Uterus (tissue), 4 donors: ENCODE measurements around the gene GGA2. TPM values are rescaled to one million over a fixed set of nuclear protein-coding genes. Genes with fewer than 3 reads are reported as not detected.
"Not testable (repeated sequence)": the region's sequence is repeated elsewhere in the genome, so short reads cannot be mapped to it uniquely, and the experiment has no call there.

Experiments
- DNase-seq, 2 donors: peaks; one replicate each; pipeline ENCODE4 v3.0.0-alpha.2; 2019 to 2020
- H3K27ac ChIP-seq, 2 donors: fragments of 200-600 bp; sonication (generic); 1 replicate in 1 of 2; 2 replicates in 1 of 2; pipeline ENCODE4 v1.5.1; 2016 to 2018
- H3K27me3 ChIP-seq, 2 donors: fragments of 200-600 bp; sonication (generic); one replicate each; pipeline ENCODE4 v1.5.1; 2018 to 2019; ENCODE audit warnings: control low read depth in 1 of 2
- H3K36me3 ChIP-seq, 2 donors: fragments of 200-600 bp; sonication (generic); one replicate each; pipeline ENCODE4 v1.5.1; 2019; ENCODE audit warnings: control low read depth in 1 of 2
- H3K4me1 ChIP-seq, 2 donors: fragments of 200-600 bp; sonication (generic); one replicate each; pipeline ENCODE4 v1.5.1; 2018 to 2019; ENCODE audit warnings: control low read depth in 1 of 2
- H3K4me3 ChIP-seq, 2 donors: fragments of 200-600 bp; sonication (generic); 1 replicate in 1 of 2; 2 replicates in 1 of 2; pipeline ENCODE4 v1.5.1; 2018 to 2019; ENCODE audit warnings: mild to moderate bottlenecking in 1 of 2
- H3K9me3 ChIP-seq, 2 donors: fragments of 200-600 bp; sonication (generic); one replicate each; pipeline ENCODE4 v1.5.1; 2019; ENCODE audit warnings: control low read depth in 1 of 2
- CTCF ChIP-seq, 4 experiments: fragments of 200-600 bp in 2 of 4; fragments of 450-650 bp in 2 of 4; sonication (generic) in 2 of 4; IDR thresholded peaks; one replicate each; pipeline ENCODE4 v1.5.1; 2016 to 2019; ENCODE audit warnings: antibody characterized with exemption in 4 of 4, mild to moderate bottlenecking in 2 of 4, moderate library complexity in 1 of 4
- POLR2A ChIP-seq, 2 donors: fragments of 450-650 bp; IDR thresholded peaks; one replicate each; pipeline ENCODE4 v1.6.1; 2016; ENCODE audit warnings: antibody characterized with exemption in 2 of 2, mild to moderate bottlenecking in 1 of 2, moderate library complexity in 1 of 2
- intact Hi-C: fragments of 100-400 bp; cut with DNase I; formaldehyde crosslinking; loops from one replicate; pipeline ENCODE4 v1.15.1; 2023; ENCODE audit warnings: low total_unique reads
- total RNA-seq, 4 donors: library from RNA; depleted of rRNA in 3 of 4; stranded (reverse); fragments of >200 nt in 3 of 4; gene quantifications; one replicate each; pipeline versions ENCODE4 v1.1.0 to v1.2.4, GENCODE V29; 2014 to 2023
- donor health status: DM: yes; HTN: yes; CAD: no.

The GGA2 gene
- total RNA-seq, 4 donors from 2014 or later: 54.8 to 96.0 (median 72.7) TPM

DNA sequence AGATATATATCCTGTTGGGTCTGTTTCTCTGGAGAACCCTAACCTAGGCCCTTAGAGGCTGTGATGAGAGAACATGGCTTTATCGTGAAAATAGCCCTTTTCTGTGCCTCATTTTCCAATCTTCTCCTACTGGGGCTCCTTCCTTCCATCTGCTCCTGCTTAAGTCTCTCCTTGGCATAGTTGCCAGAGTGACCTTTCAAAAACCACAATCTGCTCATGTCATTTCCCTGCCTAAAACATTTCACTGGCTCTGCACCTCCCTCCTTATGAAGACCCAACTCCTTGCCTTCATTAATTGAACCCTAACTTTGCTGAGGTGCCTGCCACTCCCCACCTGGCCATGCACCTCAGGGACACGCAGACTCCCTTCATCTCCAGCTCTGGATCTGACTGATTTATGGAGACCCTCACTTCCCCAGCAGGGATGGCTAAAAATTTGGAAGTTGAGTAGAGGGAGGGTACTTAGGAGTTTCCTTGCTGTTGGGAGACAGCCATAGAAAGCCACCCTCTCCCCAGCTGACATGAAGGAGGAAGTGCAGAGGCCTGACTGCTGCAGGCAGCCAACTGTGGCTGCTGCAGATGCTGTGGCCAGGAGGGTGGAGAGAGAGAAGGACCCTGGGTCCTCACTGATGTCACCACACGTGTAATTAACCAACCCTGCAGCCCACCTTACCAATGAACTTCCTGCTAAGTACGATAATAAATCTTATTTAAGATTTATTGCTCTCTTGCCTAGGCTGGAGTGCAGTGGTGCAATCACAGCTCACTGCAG is 6.3 kb upstream of the GGA2 start:
- no peak for TF ChIP-seq POLR2A (IDR thresholded peaks at IDR 0.05)
- no peak for TF ChIP-seq CTCF (IDR thresholded peaks at IDR 0.05)
- Histone ChIP-seq H3K9me3 (no peaks in the 10 kb centered on the region), H3K27me3 (no peaks in the 10 kb centered on the region), H3K27ac (no peak overlapping the region), H3K4me3 (no peak overlapping the region), H3K36me3 (no peaks in the 10 kb centered on the region), H3K4me1 (no peaks in the 10 kb centered on the region)
- no peak for DNase-seq
- intact Hi-C loops: no loop called here

GRCh38 chr16:23515881-23516280 is 5.6 kb upstream of the GGA2 start:
- Histone ChIP-seq H3K36me3 (no peaks in the 10 kb centered on the region), H3K27ac (no peak overlapping the region), H3K9me3 (no peaks in the 10 kb centered on the region), H3K4me3 (no peak overlapping the region), H3K4me1 (no peaks in the 10 kb centered on the region), H3K27me3 (no peaks in the 10 kb centered on the region)
- no peak for TF ChIP-seq POLR2A (IDR thresholded peaks at IDR 0.05)
- no peak for TF ChIP-seq CTCF (IDR thresholded peaks at IDR 0.05)
- DNase-seq: no peak
- intact Hi-C loops: no loop called here

DNA sequence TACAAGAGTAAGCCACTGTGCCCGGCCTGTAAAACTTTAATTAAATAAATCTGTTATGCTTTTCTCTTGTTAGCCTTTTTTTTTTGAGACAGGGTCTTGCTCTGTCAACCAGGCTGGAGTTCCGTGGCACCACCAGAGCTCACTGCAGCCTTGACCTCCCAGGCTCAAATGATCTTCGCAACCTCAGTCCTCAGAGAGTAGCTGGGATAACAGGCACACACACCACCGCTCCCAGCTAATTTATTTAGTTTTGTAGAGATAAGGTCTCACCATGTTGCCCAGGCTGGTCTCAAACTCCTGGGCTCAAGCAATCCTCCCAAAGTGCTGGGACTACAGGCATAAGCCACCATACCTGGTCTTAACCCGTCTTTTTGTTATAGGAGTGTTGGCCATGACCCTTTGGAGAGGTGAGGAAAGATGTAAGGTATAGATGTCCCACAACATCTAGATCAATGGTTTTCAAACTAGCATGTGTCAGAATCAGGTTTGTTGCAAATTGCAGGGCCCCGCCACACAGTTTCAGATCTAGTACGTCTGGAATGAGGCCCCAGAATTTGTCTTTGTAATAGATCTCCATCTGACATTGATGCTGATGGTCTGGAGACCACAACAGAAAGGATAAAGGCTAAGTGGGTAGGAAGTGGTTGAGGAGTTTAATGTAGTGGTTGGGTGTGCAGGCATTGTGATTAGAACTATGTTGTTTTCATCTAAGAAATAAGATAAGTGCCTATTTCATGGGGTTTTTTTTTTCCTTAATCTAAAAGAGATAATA is 4.3 kb upstream of the GGA2 start:
- no peaks in the 10 kb centered on the region for H3K27me3 ChIP-seq
- no peak overlapping the region for H3K4me3 ChIP-seq
- intact Hi-C loops: no loop called here
- H3K4me1 ChIP-seq: no peaks in the 10 kb centered on the region
- no peaks in the 10 kb centered on the region for H3K36me3 ChIP-seq
- no peaks in the 10 kb centered on the region for H3K9me3 ChIP-seq
- DNase-seq: no peak
- no peak overlapping the region for H3K27ac ChIP-seq
- TF ChIP-seq POLR2A (IDR thresholded peaks at IDR 0.05) (no peak), CTCF (IDR thresholded peaks at IDR 0.05) (no peak)

GRCh38 chr16:23512168-23512695 is 1.9 kb upstream of the GGA2 start:
- H3K4me1 ChIP-seq: peaks cover 0 to 6% of the 10 kb centered on the region in 2 donors
- TF ChIP-seq CTCF (IDR thresholded peaks at IDR 0.05) (no peak), POLR2A (IDR thresholded peaks at IDR 0.05) (no peak)
- no peaks in the 10 kb centered on the region for H3K9me3 ChIP-seq
- no peaks in the 10 kb centered on the region for H3K36me3 ChIP-seq
- no peak overlapping the region for H3K27ac ChIP-seq
- DNase-seq: no peak
- no peaks in the 10 kb centered on the region for H3K27me3 ChIP-seq
- intact Hi-C loops: no loop called here
- no peak overlapping the region for H3K4me3 ChIP-seq

GRCh38 chr16:23511731-23512130 is 1.4 kb upstream of the GGA2 start:
- Histone ChIP-seq H3K4me3 (no peak overlapping the region), H3K4me1 (peaks cover 0 to 6% of the 10 kb centered on the region in 2 donors), H3K27me3 (no peaks in the 10 kb centered on the region), H3K9me3 (no peaks in the 10 kb centered on the region), H3K36me3 (no peaks in the 10 kb centered on the region), H3K27ac (no peak overlapping the region)
- no peak for DNase-seq
- TF ChIP-seq POLR2A (IDR thresholded peaks at IDR 0.05) (no peak), CTCF (IDR thresholded peaks at IDR 0.05) (no peak)
- intact Hi-C loops: no loop called here

DNA sequence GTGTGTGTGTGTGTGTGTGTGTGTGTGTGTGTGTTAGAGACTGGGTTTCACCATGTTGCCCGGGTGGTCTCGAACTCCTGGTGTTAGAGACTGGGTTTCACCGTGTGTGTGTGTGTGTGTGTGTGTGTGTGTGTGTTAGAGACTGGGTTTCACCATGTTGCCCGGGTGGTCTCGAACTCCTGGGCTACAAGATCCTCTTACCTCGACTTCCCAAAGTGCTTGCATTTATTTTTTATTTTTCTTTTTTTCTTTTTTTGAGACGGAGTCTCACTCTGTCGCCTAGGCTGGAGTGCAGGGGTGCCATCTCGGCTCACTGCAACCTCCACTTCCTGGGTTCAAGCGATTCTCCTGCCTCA is 599 bp upstream of the GGA2 start:
- H3K36me3 ChIP-seq, H3K9me3 ChIP-seq, H3K4me1 ChIP-seq, intact Hi-C loops, H3K27me3 ChIP-seq, DNase-seq: not testable (repeated sequence)
- H3K27ac ChIP-seq: peak overlapping the region in 1 of 2 donors; percentile 89
- H3K4me3 ChIP-seq: peak overlapping the region; percentile 43 to 99
